NB4 (cell line): Measurements from ENCODE around the gene FHIP1B.

ENCODE experiments used
- MAX ChIP-seq: IDR thresholded peaks from 2 replicates; pipeline ENCODE4 v1.6.1; 2011; ENCODE audit warnings: low read depth, low read length
- POLR2A ChIP-seq: IDR thresholded peaks from 2 replicates; pipeline ENCODE4 v1.6.1; 2011; ENCODE audit warnings: mild to moderate bottlenecking; ENCODE audit not compliant: insufficient read length; ENCODE audit errors: extremely low read depth
- TF ChIP-seq, protein P1 (sequence below): IDR thresholded peaks from one replicate; pipeline ENCODE4 v1.5.1; 2012; ENCODE audit warnings: low read depth, low read length

- TF ChIP-seq, protein P1, sequence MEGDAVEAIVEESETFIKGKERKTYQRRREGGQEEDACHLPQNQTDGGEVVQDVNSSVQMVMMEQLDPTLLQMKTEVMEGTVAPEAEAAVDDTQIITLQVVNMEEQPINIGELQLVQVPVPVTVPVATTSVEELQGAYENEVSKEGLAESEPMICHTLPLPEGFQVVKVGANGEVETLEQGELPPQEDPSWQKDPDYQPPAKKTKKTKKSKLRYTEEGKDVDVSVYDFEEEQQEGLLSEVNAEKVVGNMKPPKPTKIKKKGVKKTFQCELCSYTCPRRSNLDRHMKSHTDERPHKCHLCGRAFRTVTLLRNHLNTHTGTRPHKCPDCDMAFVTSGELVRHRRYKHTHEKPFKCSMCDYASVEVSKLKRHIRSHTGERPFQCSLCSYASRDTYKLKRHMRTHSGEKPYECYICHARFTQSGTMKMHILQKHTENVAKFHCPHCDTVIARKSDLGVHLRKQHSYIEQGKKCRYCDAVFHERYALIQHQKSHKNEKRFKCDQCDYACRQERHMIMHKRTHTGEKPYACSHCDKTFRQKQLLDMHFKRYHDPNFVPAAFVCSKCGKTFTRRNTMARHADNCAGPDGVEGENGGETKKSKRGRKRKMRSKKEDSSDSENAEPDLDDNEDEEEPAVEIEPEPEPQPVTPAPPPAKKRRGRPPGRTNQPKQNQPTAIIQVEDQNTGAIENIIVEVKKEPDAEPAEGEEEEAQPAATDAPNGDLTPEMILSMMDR = no peak
- TF ChIP-seq POLR2A (no peak), MAX (no peak)
Observed at GRCh38 chr11:6170226-6170625, 64.2 kb downstream of the FHIP1B start, which contains the start of gene OR52B2.
